IPS DF 4.7 (cell line): ENCODE data around the gene GEMIN5.
A peak's percentile ranks its signal among the peaks of the same experiment; 100 is the strongest.
"Not testable (repeated sequence)": the region's sequence is repeated elsewhere in the genome, so short reads cannot be mapped to it uniquely, and the experiment has no call there.

ENCODE experiments used
- DNase-seq: peaks from one replicate; pipeline ENCODE4 v3.0.0-alpha.2; 2013; ENCODE audit warnings: low spot score; ENCODE audit errors: extremely low read depth

GEMIN5 gene

DNA sequence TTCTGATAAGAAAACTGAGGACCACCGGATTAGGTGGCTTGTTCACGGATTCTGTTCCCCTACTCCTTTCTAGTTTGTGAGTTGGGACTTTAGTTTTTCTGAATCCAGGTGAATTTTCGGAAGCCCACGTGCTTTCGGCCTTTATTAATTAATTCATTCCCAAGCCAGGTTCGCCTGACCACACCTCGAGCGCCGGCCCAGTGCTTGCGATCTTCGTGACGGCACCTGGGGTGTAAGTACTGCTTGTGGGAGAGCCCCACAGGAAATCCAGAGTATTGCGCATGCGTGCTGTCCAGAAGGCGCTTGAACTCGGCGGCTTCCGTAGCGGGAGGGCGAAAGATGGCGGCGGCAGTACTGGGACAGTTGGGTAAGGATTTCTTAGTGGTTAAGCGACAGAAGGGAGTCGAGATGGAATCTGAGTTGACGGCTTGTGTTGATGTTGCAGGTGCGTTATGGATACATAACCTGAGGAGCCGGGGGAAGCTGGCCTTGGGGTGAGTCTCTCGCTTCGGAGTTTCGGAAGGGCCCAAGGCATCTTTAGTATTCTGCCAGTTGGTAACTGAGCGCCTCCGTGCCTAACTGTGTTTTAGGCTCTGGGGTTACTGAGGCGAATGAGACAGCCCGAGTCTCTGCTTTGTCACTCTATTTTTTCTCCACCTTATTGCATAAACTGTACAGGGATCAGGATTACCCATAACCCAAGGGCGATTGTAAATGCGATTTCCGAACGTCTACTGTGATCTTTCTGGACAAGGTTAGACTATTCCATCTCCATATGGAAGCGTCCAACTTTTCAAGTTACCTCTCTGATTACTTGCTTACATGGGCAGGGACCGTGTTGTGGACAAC lies 3.0 kb upstream of the GEMIN5 start, which contains the start of gene MRPL22:
Gene MRPL22, plus strand, starts transcription at position 302 of the 849 bp plus-strand sequence. Its CDS starts 38 bp downstream, at position 340.
- peak; percentile 74 for DNase-seq

DNA sequence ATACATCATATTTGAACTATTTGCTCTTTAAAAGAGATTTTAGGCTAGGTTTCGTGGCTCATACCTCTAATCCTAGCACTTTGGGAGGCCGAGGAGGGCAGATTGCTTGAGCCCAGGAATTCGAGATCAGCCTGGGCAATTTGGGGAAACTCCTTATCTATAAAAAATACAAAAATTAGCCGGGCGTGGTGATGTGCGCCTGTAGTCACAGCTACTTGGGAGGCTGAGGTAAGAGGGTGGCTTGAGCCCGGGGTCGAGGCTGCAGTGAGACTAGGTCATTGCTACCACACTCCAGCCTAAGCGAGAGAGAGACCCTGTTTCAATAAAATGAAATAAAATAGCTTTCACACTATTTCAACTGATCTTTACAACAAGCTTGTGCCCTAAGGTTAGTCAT lies 2.4 kb upstream of the GEMIN5 start:
- no peak for DNase-seq

DNA sequence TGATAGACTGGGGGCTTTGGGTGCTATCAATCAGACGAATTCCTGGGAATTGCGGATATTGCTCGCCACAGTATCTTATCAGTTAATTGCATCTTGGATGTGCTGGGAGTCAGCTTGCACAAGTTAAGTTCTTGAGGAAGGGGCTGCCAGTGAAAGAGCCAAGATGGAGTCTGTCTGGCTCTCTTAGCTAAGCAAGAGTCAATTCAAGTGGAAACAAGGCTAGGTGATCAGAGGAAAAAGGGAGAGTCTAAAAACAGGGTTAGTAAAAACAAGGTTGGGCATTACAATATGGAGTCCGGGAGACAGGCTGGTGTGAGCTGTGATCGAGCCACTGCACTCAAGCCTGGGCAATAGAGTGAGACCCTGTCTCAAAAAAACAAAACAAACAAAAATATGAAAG lies 1.4 kb upstream of the GEMIN5 start:
- not testable (repeated sequence) for DNase-seq

DNA sequence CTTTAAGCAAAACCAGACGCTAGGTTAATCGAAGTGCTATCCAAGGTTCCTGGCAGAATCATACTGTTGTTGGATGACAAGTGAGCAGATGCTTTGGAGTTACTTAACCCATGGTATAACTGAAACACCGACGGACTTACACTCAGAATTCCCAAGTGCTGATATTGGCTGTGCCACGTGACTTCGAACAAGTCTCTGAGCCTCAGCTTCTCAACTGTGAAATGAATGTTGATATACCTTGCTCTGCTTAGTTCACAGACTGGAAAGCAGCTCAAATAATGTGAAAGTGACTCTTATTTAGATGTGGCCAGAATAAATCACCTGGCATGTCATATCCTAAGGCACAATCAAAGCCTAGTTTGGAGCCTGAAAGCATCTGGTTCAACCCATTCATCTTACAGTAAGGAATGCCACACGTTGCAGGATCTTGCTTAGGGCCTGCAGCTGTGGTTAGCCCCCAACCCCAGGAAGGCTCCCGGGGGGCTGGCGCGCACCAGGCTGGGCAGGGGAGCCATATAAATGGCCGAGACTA lies 759 bp downstream of the GEMIN5 start:
- DNase-seq = no peak

DNA sequence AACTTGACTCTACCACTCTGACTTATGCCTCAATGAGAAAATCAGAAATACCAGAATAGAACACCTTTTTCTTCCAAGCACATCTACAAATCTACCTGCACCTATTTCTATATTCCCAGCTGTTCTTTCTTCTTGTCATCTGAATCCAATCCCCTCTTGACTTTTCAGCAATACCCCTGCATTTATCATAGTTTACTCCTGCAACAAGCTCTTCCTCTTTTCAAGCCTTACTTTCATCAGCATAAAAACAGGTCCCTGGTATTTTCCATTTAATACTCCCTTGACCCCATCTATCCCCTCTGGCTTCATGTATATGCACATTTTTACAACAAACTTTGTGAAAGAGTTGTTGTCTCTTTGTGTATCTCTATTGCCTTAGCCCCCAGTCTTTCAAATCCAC lies 3.1 kb downstream of the GEMIN5 start:
- DNase-seq = no peak

DNA sequence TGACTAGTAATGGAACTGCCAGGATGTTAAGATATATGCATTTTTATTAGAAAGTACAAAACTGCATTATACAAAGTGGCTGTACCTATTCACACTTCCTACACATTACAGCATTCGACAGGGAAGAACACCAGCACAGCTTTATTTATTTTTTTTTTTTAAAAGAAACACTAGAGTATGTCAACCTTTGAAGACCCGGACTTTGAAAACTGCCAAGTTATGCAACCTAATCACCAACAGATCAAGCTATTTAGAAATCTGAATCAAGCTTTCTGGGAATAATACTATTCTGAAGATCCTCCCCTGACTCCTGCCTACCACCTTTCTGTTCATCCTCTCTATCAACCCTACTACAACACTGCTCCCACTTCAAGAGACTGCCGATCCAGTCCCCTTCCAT lies 4.5 kb downstream of the GEMIN5 start:
- DNase-seq = no peak

DNA sequence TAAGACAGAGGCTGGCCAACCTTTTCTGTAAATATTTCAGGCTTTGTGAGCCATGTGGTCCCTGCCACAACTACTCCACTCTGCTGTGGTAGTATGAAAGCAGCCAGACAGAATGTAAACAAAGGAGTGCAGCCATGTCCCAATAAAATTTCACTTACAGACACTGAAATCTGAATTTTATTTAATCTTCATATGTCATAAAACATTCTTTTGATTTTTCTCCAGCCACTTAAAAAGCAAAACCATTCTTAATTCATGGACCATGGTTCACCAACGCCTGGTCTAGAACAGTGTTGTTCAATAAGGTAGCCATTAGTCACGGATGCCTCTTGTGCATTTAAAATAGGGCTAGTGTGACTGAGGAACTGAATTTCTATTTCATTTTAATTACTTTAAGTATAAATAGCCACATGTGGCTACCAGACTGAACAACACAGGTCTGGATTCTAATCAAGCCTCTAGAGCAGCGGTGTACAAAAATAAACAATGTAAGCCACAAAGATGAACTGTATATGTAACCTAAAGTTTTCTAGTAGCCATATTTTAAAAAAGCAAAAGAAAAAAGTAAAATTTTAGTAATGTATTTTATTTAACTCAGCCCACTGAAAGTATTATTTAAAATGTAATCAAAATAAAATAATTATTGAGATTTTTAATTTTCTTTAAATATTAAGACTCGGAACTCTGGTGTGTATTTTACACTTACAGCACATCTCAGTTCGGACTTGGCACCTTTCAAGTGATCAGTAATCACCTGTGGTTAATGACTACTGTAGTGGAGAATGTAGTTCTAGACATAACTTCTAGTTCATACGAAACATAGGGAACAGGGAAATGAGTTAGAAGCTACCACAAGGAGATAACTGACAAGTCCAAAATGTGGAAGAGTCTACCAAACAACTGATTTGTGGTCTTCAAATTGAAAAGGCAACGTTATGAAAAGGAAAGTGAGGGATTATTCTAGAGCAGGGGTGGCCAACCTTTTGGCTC lies 14.3 kb downstream of the GEMIN5 start:
- no peak for DNase-seq

DNA sequence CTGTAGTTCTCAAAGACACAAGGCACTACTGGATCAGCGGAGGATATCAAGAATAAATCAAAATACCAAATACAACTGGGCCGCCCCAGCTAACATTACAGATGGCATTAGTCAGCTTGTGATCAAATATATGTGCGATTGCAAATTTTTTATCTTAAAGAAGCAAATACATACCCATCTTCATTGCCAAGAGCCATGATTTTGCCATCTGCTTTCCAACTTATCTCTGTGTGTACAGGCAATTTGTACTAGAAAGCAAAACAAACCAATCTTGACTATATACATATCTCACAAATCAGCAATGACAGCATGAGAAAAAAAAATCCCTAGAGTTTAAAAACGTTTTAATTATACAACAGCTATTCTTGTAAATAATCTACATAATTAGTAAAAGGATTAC lies 20.3 kb downstream of the GEMIN5 start:
- no peak for DNase-seq

DNA sequence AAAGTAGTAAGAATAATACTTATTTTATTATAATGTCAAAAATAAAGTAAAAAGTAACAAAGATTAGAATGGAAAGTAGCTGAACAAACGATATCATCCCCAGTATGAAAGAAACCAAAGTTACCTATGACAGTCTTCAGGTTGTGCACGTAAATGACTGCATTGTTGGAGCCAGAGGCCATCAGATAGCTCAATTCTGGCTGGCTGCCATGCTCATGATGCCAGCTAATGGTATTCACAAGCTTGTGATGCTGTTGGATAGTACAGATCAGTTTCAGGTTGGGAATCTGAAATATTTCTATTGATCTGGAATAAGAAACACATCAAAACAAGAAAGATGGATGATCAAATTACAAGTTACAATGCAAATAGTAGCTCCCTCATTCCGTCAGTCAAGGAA lies 21.1 kb downstream of the GEMIN5 start:
- DNase-seq = no peak

DNA sequence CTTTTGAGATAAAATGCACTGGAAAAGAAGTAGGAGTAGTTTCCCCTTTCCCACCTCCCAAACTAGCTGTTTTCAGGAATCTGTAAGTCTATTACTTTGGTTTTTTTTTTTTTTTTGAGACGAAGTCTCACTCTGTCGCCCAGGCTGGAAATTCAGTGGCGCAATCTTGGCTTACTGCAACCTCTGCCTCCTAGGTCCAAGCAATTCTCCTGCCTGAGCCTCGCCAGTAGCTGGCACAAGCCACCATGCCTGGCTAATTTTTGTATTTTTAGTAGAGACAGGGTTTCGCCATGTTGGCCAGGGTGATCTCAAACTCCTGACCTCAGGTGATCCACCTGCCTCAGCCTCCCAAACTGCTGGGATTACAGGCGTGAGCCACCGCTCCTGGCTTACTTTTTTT lies 32.4 kb downstream of the GEMIN5 start:
- not testable (repeated sequence) for DNase-seq

DNA sequence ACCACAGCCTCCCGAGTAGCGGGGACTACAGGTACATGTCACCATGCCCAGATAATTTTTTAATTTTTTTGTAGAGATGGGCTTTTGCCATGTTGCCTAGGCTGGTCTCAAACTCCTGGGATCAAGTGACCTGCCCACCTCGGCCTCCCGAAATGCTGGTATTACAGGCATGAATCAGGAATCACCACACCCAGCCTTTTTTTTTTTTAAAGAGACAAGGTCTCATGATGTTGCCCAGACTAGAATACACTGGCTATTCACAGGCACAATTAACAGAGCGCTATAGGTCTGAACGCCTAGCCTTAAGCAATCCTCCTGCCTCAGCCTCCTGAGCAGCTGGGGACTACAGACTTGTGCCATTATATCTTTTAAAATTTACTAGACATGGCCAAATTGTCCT lies 36.1 kb downstream of the GEMIN5 start:
- DNase-seq = no peak

DNA sequence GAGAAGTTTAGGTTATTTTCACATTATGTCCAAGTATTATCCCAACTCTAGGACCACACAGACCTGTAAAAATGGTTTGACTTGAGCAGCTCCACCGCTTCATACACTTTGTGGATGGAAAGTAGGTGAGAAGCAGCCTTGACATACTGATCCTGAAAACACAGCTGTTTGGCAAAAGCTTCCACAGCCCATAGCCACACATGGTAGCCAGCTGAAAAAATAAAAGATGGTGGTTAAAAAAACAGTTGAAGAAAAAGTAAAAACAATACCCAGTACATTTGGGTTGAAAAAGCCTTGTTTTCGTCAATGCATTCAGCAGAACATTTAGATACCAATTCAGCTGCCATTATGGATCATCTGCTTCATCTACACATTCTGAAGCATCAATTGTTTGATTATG lies 36.7 kb downstream of the GEMIN5 start:
- DNase-seq = no peak

DNA sequence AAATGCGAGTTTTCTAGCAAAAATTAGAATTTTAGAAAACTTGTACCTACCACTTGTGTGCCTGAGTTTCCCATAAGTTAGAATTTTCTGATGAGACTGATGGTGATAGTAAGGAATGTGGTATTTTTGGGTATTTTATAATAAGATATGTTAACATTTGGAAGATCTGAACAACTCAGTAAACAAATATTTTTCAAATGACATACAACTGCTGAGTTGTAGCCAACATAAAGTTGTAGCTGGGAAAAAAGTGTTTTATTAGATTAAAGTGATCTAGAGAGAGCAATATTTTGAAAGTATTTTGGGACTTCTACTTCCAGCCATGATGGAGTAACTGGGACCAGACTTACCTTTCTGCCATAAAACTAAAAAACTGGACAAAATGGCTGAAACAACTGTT lies 37.9 kb downstream of the GEMIN5 start:
- DNase-seq = no peak

DNA sequence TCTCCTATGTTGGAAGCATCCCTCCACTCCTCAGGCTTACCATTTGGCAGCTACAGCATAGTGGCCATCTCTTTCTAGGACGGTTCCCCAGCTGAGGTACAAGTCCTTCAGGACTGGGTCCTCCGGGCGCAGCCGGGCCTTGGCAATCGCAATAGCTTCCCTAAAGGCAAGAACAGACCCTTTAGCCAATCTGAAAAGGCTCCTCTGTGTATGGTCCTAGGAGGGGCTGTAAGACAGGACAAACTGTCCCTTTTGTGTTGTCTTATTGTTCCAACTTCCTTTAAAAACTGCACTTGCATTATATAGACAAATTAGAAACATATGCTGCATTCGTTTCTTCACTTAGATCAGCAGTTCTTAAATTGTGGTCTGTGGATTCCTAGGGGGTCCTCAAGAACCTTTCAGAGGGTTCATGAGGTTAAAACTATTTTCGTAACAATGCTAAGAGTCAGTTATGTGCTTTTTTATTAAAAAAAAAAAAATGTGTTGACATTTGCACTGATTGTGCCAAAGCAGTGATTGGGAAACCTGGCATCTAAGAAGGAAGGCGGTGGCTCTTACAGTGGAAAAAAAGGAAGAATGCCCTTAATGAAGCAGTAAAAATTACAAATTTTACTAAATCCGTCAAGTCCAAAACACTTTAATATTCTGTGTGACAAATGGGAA lies 38.7 kb downstream of the GEMIN5 start:
- no peak for DNase-seq

DNA sequence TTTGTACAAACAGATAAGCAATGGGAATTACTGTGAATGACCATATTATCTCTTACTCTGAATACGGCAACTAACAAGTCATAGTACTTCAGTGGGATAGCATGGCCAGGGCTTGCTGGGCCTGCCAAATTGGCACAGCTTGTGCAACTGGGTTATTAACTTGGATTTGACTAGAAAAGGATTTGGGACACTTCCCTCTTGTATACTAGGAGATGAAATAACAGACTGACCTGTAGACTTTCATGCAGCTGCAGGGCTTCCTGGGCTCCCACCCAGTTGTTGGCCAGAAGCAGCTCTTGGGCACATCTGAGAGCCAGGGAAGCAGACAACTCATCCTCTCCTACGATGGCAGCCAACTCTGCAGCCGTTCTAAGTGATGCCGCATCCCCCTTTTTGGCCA lies 39.8 kb downstream of the GEMIN5 start:
- DNase-seq = no peak

DNA sequence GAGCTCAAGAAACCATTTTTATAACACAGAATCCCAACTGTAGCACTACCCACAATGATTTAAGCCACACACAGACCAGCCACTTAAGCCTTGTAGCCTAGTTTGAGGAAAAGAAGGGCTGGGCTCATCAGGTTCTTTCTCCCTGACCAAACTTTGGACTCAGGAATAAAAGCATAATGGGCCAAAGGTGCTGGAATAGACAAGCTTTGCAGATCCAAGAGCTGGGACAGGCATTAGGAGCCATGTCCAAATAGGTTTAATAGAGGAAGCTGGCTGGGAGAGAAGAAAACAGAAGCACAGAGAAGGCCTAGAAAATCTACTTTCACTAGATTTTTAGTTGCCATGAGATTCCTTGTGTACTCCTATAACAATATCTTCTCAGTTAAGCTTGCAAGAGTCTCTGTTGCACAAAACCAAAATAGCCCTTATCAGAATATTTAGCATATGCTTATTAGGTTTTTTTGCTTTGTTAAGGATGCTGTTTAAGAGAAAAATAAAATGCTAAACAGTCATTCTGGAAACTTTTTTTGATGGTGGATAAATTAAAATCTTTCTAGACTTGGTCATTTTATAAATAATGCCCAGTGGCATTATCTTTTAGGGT lies 41.3 kb downstream of the GEMIN5 start:
- no peak for DNase-seq

DNA sequence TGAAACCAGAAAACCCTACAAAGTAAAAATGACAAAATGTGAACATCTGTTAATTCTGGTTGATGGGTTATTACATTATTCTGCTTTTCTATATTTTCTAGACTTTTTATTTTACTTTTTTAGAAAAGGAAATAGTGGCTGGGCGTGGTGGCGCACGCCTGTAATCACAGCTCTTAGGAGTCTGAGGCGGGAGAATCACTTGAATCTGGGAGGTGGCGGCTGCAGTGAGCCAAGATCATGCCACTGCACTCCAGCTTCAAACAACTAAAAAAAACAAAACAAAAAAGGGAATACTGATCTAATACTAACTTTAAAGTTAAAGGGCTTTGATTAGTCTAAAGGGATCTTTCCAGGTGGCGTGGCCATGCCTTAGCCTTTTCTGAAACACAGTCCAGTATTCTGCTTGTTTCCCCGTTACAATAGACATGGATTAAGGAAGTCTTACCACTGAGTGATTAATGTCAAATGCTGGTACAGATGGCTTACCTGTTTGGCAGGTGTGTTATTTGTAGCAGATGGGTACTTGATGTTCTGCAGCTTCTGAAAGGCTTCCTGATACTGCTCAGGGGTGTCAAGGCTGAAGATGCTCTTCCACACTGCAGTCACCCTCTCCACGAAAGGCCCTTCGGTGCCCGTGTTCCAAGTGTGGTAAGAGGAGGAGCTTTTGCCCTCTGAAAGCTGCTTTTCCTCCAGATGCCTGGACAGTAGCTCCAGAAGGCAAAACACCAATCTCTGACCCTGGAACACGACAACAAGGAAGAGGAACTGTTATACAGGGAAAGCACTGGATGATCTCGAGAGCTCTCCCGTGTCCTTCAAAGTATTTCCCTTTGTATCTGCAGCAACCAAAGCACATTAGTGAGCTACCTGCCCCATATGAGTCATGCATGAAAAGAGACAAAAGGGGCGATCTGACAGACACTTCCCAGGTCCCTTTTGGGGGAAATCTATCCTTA lies 42.1 kb downstream of the GEMIN5 start:
- no peak for DNase-seq

DNA sequence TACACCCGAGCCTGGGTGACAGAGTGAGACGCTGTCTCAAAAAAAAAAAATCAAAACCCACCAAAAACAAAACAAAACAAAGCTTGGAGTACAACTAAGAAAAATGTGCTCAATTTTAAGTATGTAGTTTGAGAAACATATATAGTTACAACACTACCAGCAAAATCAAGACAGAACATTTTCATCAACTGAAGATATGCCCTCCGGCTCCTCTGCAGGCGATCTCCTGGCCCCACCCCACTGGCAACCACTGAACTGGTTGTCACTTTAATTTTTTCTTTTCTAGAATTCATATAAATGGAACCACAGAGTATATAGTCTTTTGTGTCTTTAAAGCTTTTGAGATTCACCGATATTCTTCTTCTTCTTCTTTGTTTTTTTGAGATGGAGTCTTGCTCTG lies 44.6 kb downstream of the GEMIN5 start:
- no peak for DNase-seq

DNA sequence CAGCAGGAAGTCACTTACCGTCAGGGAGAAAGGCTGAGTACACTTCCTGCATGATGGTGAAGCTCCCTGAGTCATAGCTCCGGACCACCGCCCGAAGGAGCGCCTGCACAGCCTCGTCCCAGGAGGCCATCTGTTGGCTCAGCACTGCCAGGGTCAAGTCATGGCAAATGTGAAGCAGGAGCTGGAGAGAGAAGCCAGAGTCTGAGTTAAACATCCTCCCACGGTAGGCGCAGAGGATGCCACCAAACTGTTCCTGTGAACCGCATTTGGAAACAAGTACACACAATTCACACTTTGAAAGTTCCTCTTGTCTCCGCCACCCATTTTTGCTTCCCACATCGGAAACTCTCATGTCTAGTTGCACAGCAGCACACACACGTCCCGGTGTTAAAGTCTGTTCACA lies 45.6 kb downstream of the GEMIN5 start:
- no peak for DNase-seq

DNA sequence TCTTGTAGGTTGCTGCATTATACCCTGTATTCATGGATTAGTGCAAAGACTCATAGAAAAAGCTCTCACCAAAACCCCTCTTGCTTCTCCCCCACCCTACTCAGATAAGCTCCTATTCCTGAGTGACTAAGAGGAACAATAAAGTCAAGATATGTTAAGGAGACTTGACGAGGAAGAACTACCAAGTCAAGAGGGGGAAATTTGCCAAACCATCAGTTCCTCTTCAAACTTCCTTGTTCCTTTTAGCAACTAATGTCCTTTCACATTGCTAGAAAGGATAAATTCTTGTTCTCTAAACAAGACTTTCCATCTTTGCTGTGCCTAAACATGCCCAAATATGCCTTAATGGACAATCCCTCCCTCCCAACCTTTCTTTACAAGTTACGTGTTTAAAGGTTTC lies 52.6 kb downstream of the GEMIN5 start:
- no peak for DNase-seq
